Middle frontal gyrus (tissue), 1 donor: ENCODE results near the gene RANBP10.
"Not testable (repeated sequence)": the region's sequence is repeated elsewhere in the genome, so short reads cannot be mapped to it uniquely, and the experiment has no call there.

Experiments used
- DNase-seq: peaks from one replicate; pipeline ENCODE4 v3.0.0-alpha.2; 2015; ENCODE audit warnings: low spot score; ENCODE audit errors: extremely low spot score

The RANBP10 gene

GRCh38 chr16:67719048-67719777 is 87.1 kb downstream of the RANBP10 start, which contains the start of gene GFOD2:
GFOD2 (minus strand) TSS chr16:67719316; CDS start chr16:67685715, 33,601 bp downstream.
- DNase-seq, result peak; percentile 94

- no peak for DNase-seq
Measured at GRCh38 chr16:67718668-67719047, 87.7 kb downstream of the RANBP10 start.

- no peak for DNase-seq
Measured at GRCh38 chr16:67716097-67716496, 90.3 kb downstream of the RANBP10 start.

- DNase-seq, result no peak
Measured at GRCh38 chr16:67714522-67714921, 91.8 kb downstream of the RANBP10 start.

GRCh38 chr16:67713647-67714273 is 92.6 kb downstream of the RANBP10 start:
- no peak for DNase-seq

- no peak for DNase-seq
Measured at GRCh38 chr16:67710607-67711006, 95.8 kb downstream of the RANBP10 start.

- no peak for DNase-seq
Measured at GRCh38 chr16:67709050-67709449, 97.3 kb downstream of the RANBP10 start.

- DNase-seq, result no peak
Measured at GRCh38 chr16:67708368-67708771, 98.0 kb downstream of the RANBP10 start.

- no peak for DNase-seq
Measured at GRCh38 chr16:67707790-67708189, 98.6 kb downstream of the RANBP10 start.

- DNase-seq, result no peak
Measured at GRCh38 chr16:67707210-67707609, 99.2 kb downstream of the RANBP10 start.

GRCh38 chr16:67704110-67704509 is 102.2 kb downstream of the RANBP10 start:
- DNase-seq, result no peak

- no peak for DNase-seq
Measured at GRCh38 chr16:67703626-67704025, 102.7 kb downstream of the RANBP10 start.

- DNase-seq, result no peak
Measured at GRCh38 chr16:67702130-67702529, 104.2 kb downstream of the RANBP10 start.

GRCh38 chr16:67701420-67701819 is 104.9 kb downstream of the RANBP10 start:
- no peak for DNase-seq

- no peak for DNase-seq
Measured at GRCh38 chr16:67699265-67699664, 107.1 kb downstream of the RANBP10 start.

GRCh38 chr16:67697422-67698185 is 108.8 kb downstream of the RANBP10 start:
- no peak for DNase-seq

GRCh38 chr16:67694611-67695010 is 111.7 kb downstream of the RANBP10 start:
- DNase-seq, result no peak

GRCh38 chr16:67693517-67694285 is 112.7 kb downstream of the RANBP10 start:
- DNase-seq, result not testable (repeated sequence)

GRCh38 chr16:67685388-67686112 is 120.8 kb downstream of the RANBP10 start:
- DNase-seq, result no peak

GRCh38 chr16:67683767-67684166 is 122.6 kb downstream of the RANBP10 start:
- no peak for DNase-seq
